Mammary epithelial cell (primary cell): ENCODE measurements around the gene CBX6.

Experiments
- EZH2 ChIP-seq: IDR thresholded peaks from 2 replicates; pipeline ENCODE4 v1.6.1; 2012; ENCODE audit warnings: low read length, inconsistent platforms, borderline replicate concordance
- TF ChIP-seq, protein P1 (sequence below), 2 donors: IDR thresholded peaks in 1 of 2; conservative IDR thresholded peaks in 1 of 2; 2 replicates each; pipeline ENCODE4 v1.5.1; 2011 to 2012; ENCODE audit warnings: inconsistent platforms in 2 of 2, low read length in 2 of 2, mild to moderate bottlenecking in 2 of 2, control low read depth in 1 of 2, low read depth in 1 of 2; ENCODE audit not compliant: insufficient read depth in 1 of 2; ENCODE audit errors: extremely low read depth in 1 of 2

DNA sequence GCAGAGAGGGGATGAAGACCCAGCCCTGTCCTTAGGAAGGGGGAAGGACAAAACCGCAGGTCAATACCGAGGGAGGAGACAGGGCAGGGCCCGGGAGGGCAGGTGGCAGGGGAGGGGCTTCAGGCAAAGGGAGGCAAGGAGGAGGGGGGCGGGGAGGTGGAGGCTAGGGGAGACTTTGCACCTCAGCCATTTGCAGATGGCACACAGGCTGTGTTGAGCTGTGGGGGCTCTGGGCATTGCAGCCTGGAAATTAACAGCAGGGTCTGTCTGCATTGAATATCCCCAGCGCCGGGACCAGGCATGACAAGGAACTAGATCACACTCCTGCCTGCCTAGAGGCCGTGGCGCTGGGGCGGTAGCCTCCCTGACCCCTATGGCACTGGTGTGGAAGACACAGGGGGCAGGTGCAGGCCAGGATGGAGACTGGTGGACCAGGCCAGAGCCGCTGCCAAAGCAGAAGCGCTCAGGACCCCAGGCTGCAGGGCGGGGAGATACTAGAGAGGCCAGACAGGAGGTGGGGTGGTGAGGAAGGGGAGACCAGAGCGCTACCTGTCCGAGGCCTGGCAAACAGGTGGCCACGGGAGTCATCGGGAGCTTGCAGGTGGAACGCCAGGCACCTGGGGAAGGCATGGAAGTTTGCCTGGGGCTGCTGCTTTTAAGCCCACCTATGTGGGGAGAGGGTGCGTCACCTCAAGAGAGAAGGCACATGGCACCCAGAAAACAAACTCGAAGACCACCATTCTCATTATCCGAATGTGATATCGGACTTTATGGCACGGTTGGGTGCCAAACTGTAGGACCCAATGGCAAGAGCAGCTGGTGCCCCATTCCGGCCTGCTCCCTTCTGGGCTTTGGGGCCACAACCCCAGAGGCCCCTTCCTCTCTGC lies 11.5 kb downstream of the CBX6 start:
- TF ChIP-seq, protein P1, sequence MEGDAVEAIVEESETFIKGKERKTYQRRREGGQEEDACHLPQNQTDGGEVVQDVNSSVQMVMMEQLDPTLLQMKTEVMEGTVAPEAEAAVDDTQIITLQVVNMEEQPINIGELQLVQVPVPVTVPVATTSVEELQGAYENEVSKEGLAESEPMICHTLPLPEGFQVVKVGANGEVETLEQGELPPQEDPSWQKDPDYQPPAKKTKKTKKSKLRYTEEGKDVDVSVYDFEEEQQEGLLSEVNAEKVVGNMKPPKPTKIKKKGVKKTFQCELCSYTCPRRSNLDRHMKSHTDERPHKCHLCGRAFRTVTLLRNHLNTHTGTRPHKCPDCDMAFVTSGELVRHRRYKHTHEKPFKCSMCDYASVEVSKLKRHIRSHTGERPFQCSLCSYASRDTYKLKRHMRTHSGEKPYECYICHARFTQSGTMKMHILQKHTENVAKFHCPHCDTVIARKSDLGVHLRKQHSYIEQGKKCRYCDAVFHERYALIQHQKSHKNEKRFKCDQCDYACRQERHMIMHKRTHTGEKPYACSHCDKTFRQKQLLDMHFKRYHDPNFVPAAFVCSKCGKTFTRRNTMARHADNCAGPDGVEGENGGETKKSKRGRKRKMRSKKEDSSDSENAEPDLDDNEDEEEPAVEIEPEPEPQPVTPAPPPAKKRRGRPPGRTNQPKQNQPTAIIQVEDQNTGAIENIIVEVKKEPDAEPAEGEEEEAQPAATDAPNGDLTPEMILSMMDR (conservative IDR thresholded peaks at IDR 0.05 in 1 of 2, IDR thresholded peaks at IDR 0.05 in 1 of 2; ENCODE audit: extremely low read depth in 1 of 2, insufficient read depth in 1 of 2, low read depth in 1 of 2, low read length in 2 of 2), result no peak
- TF ChIP-seq EZH2, result no peak
